T-helper 2 cell (primary cell): Measurements from ENCODE around the gene TEX101.
"Not testable (repeated sequence)": the region's sequence is repeated elsewhere in the genome, so short reads cannot be mapped to it uniquely, and the experiment has no call there.

ENCODE experiments used
- DNase-seq, 5 experiments: peaks; one replicate each; pipeline versions ENCODE4 v3.0.0 to v3.0.0-alpha.2; 2012 to 2022

Gene TEX101

GRCh38 chr19:43422000-43422688 lies 7.5 kb downstream of the TEX101 start:
- DNase-seq = no peak

GRCh38 chr19:43422689-43423066 lies 8.0 kb downstream of the TEX101 start:
- DNase-seq = no peak

GRCh38 chr19:43423779-43424178 lies 9.1 kb downstream of the TEX101 start:
- DNase-seq = no peak

- DNase-seq = peak in 1 of 5 experiments; percentile 13
Measured at GRCh38 chr19:43425567-43426392, 11.1 kb downstream of the TEX101 start.

GRCh38 chr19:43429395-43429794 lies 14.7 kb downstream of the TEX101 start:
- DNase-seq = no peak

- no peak for DNase-seq
Measured at GRCh38 chr19:43430142-43430710, 15.5 kb downstream of the TEX101 start.

- no peak for DNase-seq
Measured at GRCh38 chr19:43430976-43431375, 16.3 kb downstream of the TEX101 start.

GRCh38 chr19:43433358-43433673 lies 18.6 kb downstream of the TEX101 start:
- DNase-seq = no peak

GRCh38 chr19:43433689-43434088 lies 19.0 kb downstream of the TEX101 start:
- DNase-seq = no peak

- DNase-seq = no peak
Measured at GRCh38 chr19:43435775-43436174, 21.1 kb downstream of the TEX101 start.

GRCh38 chr19:43437284-43437683 lies 22.6 kb downstream of the TEX101 start:
- DNase-seq = peak in 1 of 5 experiments; percentile 12

- no peak for DNase-seq
Measured at GRCh38 chr19:43437712-43438111, 23.0 kb downstream of the TEX101 start.

- DNase-seq = peak in 1 of 5 experiments; percentile 56
Measured at GRCh38 chr19:43438291-43439031, 23.8 kb downstream of the TEX101 start.

GRCh38 chr19:43439032-43439708 lies 24.5 kb downstream of the TEX101 start:
- peak in 3 of 5 experiments; percentile 14 to 95 (median 75) for DNase-seq

GRCh38 chr19:43439709-43440063 lies 25.0 kb downstream of the TEX101 start:
- DNase-seq = no peak

- no peak for DNase-seq
Measured at GRCh38 chr19:43441716-43442115, 27.0 kb downstream of the TEX101 start.

GRCh38 chr19:43444091-43444490 lies 29.4 kb downstream of the TEX101 start:
- not testable (repeated sequence) for DNase-seq

GRCh38 chr19:43444531-43445287 lies 30.0 kb downstream of the TEX101 start:
- no peak for DNase-seq

- no peak for DNase-seq
Measured at GRCh38 chr19:43445426-43445825, 30.7 kb downstream of the TEX101 start.

- DNase-seq = peak; percentile 55 to 74 (median 65)
Measured at GRCh38 chr19:43446746-43447489, 32.2 kb downstream of the TEX101 start.

- no peak for DNase-seq
Measured at GRCh38 chr19:43447655-43448054, 33.0 kb downstream of the TEX101 start.
